Neuronal stem cell (in vitro differentiated cells): ENCODE results near the gene LCN2.

Experiments used
- DNase-seq: peaks from one replicate; pipeline ENCODE4 v3.0.0-alpha.2; 2013; ENCODE audit warnings: low spot score
- H2AFZ ChIP-seq: one replicate; pipeline ENCODE4 v1.6.1; 2013; ENCODE audit warnings: mild to moderate bottlenecking, low read length, inconsistent platforms
- H2AK5ac ChIP-seq: 2 replicates; pipeline ENCODE4 v1.6.1; 2013; ENCODE audit warnings: low read depth, mild to moderate bottlenecking, inconsistent platforms, low read length, moderate library complexity, mixed read lengths
- H2BK120ac ChIP-seq: 2 replicates; pipeline ENCODE4 v1.6.1; 2013; ENCODE audit warnings: low read depth, mild to moderate bottlenecking, inconsistent platforms, low read length, moderate library complexity, mixed read lengths
- H2BK12ac ChIP-seq: one replicate; pipeline ENCODE4 v1.6.1; 2013; ENCODE audit warnings: low read length, inconsistent platforms
- H2BK15ac ChIP-seq: 2 replicates; pipeline ENCODE4 v1.6.1; 2013; ENCODE audit warnings: mild to moderate bottlenecking, low read length, inconsistent platforms, mixed read lengths
- H2BK5ac ChIP-seq: one replicate; pipeline ENCODE4 v1.6.1; 2013; ENCODE audit warnings: inconsistent platforms, mild to moderate bottlenecking, low read length, moderate library complexity
- H3K14ac ChIP-seq: one replicate; pipeline ENCODE4 v1.6.1; 2013; ENCODE audit warnings: low read length, inconsistent platforms
- H3K18ac ChIP-seq: 2 replicates; pipeline ENCODE4 v1.6.1; 2013; ENCODE audit warnings: low read length, inconsistent platforms
- H3K23ac ChIP-seq: 2 replicates; pipeline ENCODE4 v1.6.1; 2013; ENCODE audit warnings: low read depth, mild to moderate bottlenecking, mixed read lengths, low read length, inconsistent platforms; ENCODE audit not compliant: poor library complexity
- H3K27ac ChIP-seq: replicated peaks from 3 replicates; pipeline ENCODE4 v1.5.1; 2013; ENCODE audit warnings: low read length, inconsistent platforms
- H3K27me3 ChIP-seq, 3 experiments: 2 replicates each; pipeline ENCODE4 v1.6.1; 2013; ENCODE audit warnings: low read length in 3 of 3, mild to moderate bottlenecking in 2 of 3, inconsistent platforms in 1 of 3, low read depth in 1 of 3, mixed read lengths in 1 of 3, moderate library complexity in 1 of 3; ENCODE audit not compliant: control insufficient read depth in 3 of 3, insufficient read depth in 3 of 3
- H3K36me3 ChIP-seq, 2 donors: replicated peaks in 1 of 2; 2 replicates each; pipeline ENCODE4 v1.6.1; 2013; ENCODE audit warnings: low read length in 2 of 2; ENCODE audit not compliant: control insufficient read depth in 2 of 2, insufficient read depth in 2 of 2
- H3K4ac ChIP-seq: 2 replicates; pipeline ENCODE4 v1.6.1; 2013; ENCODE audit warnings: inconsistent platforms, mild to moderate bottlenecking, low read length, moderate library complexity
- H3K4me1 ChIP-seq, 2 donors: 1 replicate in 1 of 2; 2 replicates in 1 of 2; pipeline ENCODE4 v1.6.1; 2013; ENCODE audit warnings: low read length in 2 of 2, low read depth in 1 of 2; ENCODE audit not compliant: control insufficient read depth in 2 of 2, insufficient read depth in 1 of 2
- H3K4me2 ChIP-seq: one replicate; pipeline ENCODE4 v1.6.1; 2013; ENCODE audit warnings: mild to moderate bottlenecking, low read length, inconsistent platforms; ENCODE audit not compliant: insufficient read depth, poor library complexity, severe bottlenecking
- H3K4me3 ChIP-seq, 2 donors: 2 replicates each; pipeline ENCODE4 v1.5.1; 2013; ENCODE audit warnings: low read length in 2 of 2, mild to moderate bottlenecking in 2 of 2, inconsistent platforms in 1 of 2, moderate library complexity in 1 of 2
- H3K79me1 ChIP-seq: one replicate; pipeline ENCODE4 v1.6.1; 2013; ENCODE audit warnings: low read depth, mild to moderate bottlenecking, inconsistent platforms, low read length, moderate library complexity
- H3K9ac ChIP-seq: one replicate; pipeline ENCODE4 v1.6.1; 2013; ENCODE audit warnings: mild to moderate bottlenecking, low read depth, low read length, inconsistent platforms; ENCODE audit not compliant: poor library complexity
- H3K9me3 ChIP-seq, 2 donors: replicated peaks in 1 of 2; 2 replicates each; pipeline versions ENCODE3 to v1.6.1; 2013; ENCODE audit warnings: low read length in 2 of 2, mild to moderate bottlenecking in 2 of 2, inconsistent platforms in 1 of 2, low read depth in 1 of 2, mixed read lengths in 1 of 2, moderate library complexity in 1 of 2; ENCODE audit not compliant: control insufficient read depth in 2 of 2, insufficient read depth in 1 of 2
- H4K8ac ChIP-seq: one replicate; pipeline ENCODE4 v1.6.1; 2013; ENCODE audit warnings: low read depth, mild to moderate bottlenecking, inconsistent platforms, low read length, moderate library complexity
- H4K91ac ChIP-seq: one replicate; pipeline ENCODE4 v1.6.1; 2013; ENCODE audit warnings: low read length, low read depth, mild to moderate bottlenecking, inconsistent platforms; ENCODE audit not compliant: poor library complexity
- WGBS, 2 donors: extraction: QIAGEN DNeasy Blood & Tissue Kit; methylation state at CpG; one replicate each; pipeline ENCODE4 v1.1.7; 2013; ENCODE audit warnings: missing lambda C conversion rate in 2 of 2, mixed read lengths in 1 of 2; ENCODE audit not compliant: insufficient read length in 2 of 2, insufficient replicate concordance in 1 of 2; ENCODE audit errors: extremely low coverage in 2 of 2; 5-methylcytosine and 5-hydroxymethylcytosine counted together

LCN2 gene

GRCh38 chr9:128161215-128161902 is 12.1 kb downstream of the LCN2 start:
- Histone ChIP-seq H3K14ac (no peak overlapping the region), H3K9ac (no peak overlapping the region), H3K79me1 (peaks cover 12% of the 10 kb centered on the region), H3K4ac (no peak overlapping the region), H2BK12ac (no peak overlapping the region), H4K8ac (no peak overlapping the region), H3K27me3 (no peaks in the 10 kb centered on the region), H2BK120ac (no peak overlapping the region), H2AK5ac (no peak overlapping the region), H3K23ac (no peak overlapping the region), H2AFZ (no peak overlapping the region), H3K4me2 (no peak overlapping the region), H3K9me3 (no peaks in the 10 kb centered on the region), H2BK5ac (no peak overlapping the region), H4K91ac (no peak overlapping the region), H3K4me1 (peaks cover 4 to 16% of the 10 kb centered on the region in 2 donors), H3K27ac (no peak overlapping the region), H3K18ac (no peak overlapping the region), H3K36me3 (peaks cover 29 to 37% of the 10 kb centered on the region in 2 donors), H3K4me3 (peak overlapping the region; percentile 40 to 93), H2BK15ac (no peak overlapping the region)
- no peak for DNase-seq
- WGBS, 2 donors = no CpG with 5 or more reads among the region's 13 CpGs

- Histone ChIP-seq H3K4me2 (no peak overlapping the region), H2BK12ac (no peak overlapping the region), H2BK120ac (peak overlapping the region; percentile 61), H3K36me3 (peaks cover 38 to 48% of the 10 kb centered on the region in 2 donors), H3K4ac (no peak overlapping the region), H2BK5ac (no peak overlapping the region), H2BK15ac (no peak overlapping the region), H2AK5ac (no peak overlapping the region), H3K27me3 (no peaks in the 10 kb centered on the region), H3K9me3 (no peaks in the 10 kb centered on the region), H4K8ac (no peak overlapping the region), H3K18ac (no peak overlapping the region), H2AFZ (no peak overlapping the region), H3K9ac (no peak overlapping the region), H3K23ac (peak overlapping the region; percentile 65), H3K27ac (no peak overlapping the region), H3K4me3 (peak overlapping the region in 1 of 2 donors; percentile 10), H3K14ac (no peak overlapping the region), H3K4me1 (peaks cover 4 to 12% of the 10 kb centered on the region in 2 donors), H4K91ac (no peak overlapping the region), H3K79me1 (peaks cover 10% of the 10 kb centered on the region)
- no CpG with 5 or more reads among the region's 10 CpGs for WGBS, 2 donors
- no peak for DNase-seq
These were observed 13.2 kb downstream of the LCN2 start for GRCh38 chr9:128162215-128163026.

GRCh38 chr9:128163027-128163515 is 13.8 kb downstream of the LCN2 start:
- Histone ChIP-seq H3K23ac (no peak overlapping the region), H3K9ac (no peak overlapping the region), H2AK5ac (no peak overlapping the region), H2BK12ac (no peak overlapping the region), H2BK120ac (peak overlapping the region; percentile 61), H3K4me3 (no peak overlapping the region), H3K18ac (no peak overlapping the region), H3K4ac (no peak overlapping the region), H3K36me3 (peaks cover 44 to 54% of the 10 kb centered on the region in 2 donors), H3K9me3 (no peaks in the 10 kb centered on the region), H2BK15ac (no peak overlapping the region), H4K91ac (no peak overlapping the region), H3K79me1 (peaks cover 10% of the 10 kb centered on the region), H3K4me1 (peaks cover 4 to 12% of the 10 kb centered on the region in 2 donors), H2AFZ (no peak overlapping the region), H3K27me3 (no peaks in the 10 kb centered on the region), H3K4me2 (no peak overlapping the region), H4K8ac (no peak overlapping the region), H2BK5ac (no peak overlapping the region), H3K27ac (no peak overlapping the region), H3K14ac (no peak overlapping the region)
- no CpG with 5 or more reads among the region's 6 CpGs for WGBS, 2 donors
- DNase-seq = no peak
